HT1080 (cell line): ENCODE results near the gene NEMP2. TPM values are rescaled to one million over a fixed set of nuclear protein-coding genes. Genes with fewer than 3 reads are reported as not detected.

ENCODE experiments used
- DNase-seq: peaks from one replicate; pipeline ENCODE4 v3.0.0-alpha.2; 2015; ENCODE audit warnings: low read depth
- small RNA-seq: library from RNA; depleted of rRNA; stranded (forward); fragments of <200 nt; gene quantifications from one replicate; pipeline ENCODE3, GENCODE V24; 2014
- total RNA-seq: library from RNA; depleted of rRNA; stranded (reverse); fragments of >200 nt; shearing (Covaris generic); gene quantifications from 2 replicates; pipeline ENCODE4 v1.2.3, GENCODE V29; 2014; rRNA removed

Gene NEMP2
- total RNA-seq, 1 experiment from 2014 or later = 16.5 TPM

- no peak for DNase-seq
Measured at GRCh38 chr2:190459881-190460280, 74.6 kb downstream of the NEMP2 start.

- no peak for DNase-seq
Measured at GRCh38 chr2:190458352-190459107, 76.0 kb downstream of the NEMP2 start.

- no peak for DNase-seq
Measured at GRCh38 chr2:190457256-190457655, 77.3 kb downstream of the NEMP2 start.

- DNase-seq = no peak
Measured at GRCh38 chr2:190456833-190457232, 77.7 kb downstream of the NEMP2 start.

GRCh38 chr2:190455358-190456095 is 79.0 kb downstream of the NEMP2 start:
- no peak for DNase-seq

GRCh38 chr2:190454795-190455194 is 79.7 kb downstream of the NEMP2 start:
- DNase-seq = no peak

Small RNA genes within 50 kb of the gene (small RNA-seq; reads per million reads assigned to genes)
- gene RN7SKP179 = not detected

Other genes with a start within 250 kb of the NEMP2 start
- gene HIBCH, start 214.9 kb downstream of the NEMP2 start, total RNA-seq = 11.0 and 13.0 TPM in 2 replicates
- 4.5 and 5.4 TPM in 2 replicates for gene INPP1, start 191.1 kb downstream of the NEMP2 start, total RNA-seq
- 3.0 and 3.1 TPM in 2 replicates for gene MFSD6, start 126.4 kb downstream of the NEMP2 start, total RNA-seq
- 24.7 and 27.7 TPM in 2 replicates for gene NAB1, start 114.4 kb upstream of the NEMP2 start, total RNA-seq